Measurements from ENCODE around the gene PHIP. TPM values are rescaled to one million over a fixed set of nuclear protein-coding genes. Genes with fewer than 3 reads are reported as not detected.

PHIP gene
- total and polyA plus RNA-seq, 2 donors (not counting 3 experiments of a cell fraction or from before 2014, with no cell fraction given): 3.5 to 28.4 TPM

DNA sequence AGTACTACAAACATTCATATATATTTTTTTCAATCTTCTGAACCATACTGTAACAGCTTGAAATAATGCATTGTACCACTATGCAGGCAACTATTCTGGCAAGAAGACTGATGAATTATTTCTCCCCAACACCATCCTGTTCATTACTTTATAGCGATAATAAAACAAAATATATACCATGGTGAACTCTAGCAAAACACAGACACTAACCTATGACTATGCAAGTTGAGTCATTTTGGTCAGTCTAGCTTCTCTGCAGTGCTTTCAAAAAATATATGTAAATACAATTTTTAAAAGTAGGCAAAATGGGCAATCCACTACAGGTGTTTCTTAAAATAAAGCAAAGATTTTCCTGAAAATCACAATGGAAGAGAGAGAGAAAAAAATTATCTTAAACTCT lies 20.3 kb downstream of the PHIP start:
- Histone ChIP-seq H3K27me3 (ENCODE audit: control insufficient read depth in 2 of 2, insufficient read depth in 2 of 2, low read length in 2 of 2) (no peaks in the 10 kb centered on the region), H3K4me3 (replicated peaks in 1 of 3; ENCODE audit: insufficient read depth in 1 of 3, low read depth in 1 of 3, low read length in 3 of 3) (no peak overlapping the region), H4K20me1 (replicated peaks; ENCODE audit: control insufficient read depth, extremely low read depth, insufficient read depth, low read length) (no peaks in the 10 kb centered on the region), H3K27ac (ENCODE audit: insufficient read depth, low read depth, low read length) (no peak overlapping the region), H3K36me3 (ENCODE audit: control insufficient read depth in 2 of 2, extremely low read depth in 1 of 2, insufficient read depth in 2 of 2, low read length in 2 of 2) (peaks cover 4 to 18% of the 10 kb centered on the region in 2 experiments), H3K9me1 (replicated peaks; ENCODE audit: control insufficient read depth, extremely low read depth, insufficient read depth, low read length) (no peaks in the 10 kb centered on the region), H2AFZ (ENCODE audit: low read depth, low read length) (no peak overlapping the region), H3K9ac (replicated peaks; ENCODE audit: extremely low read depth, insufficient read depth, low read length) (no peak overlapping the region), H3K4me2 (ENCODE audit: insufficient read depth, low read length) (no peak overlapping the region), H3K4me1 (ENCODE audit: control insufficient read depth, extremely low read depth, insufficient read depth, low read length) (no peaks in the 10 kb centered on the region), H3K9me3 (replicated peaks; ENCODE audit: control insufficient read depth, insufficient read depth, low read length) (no peaks in the 10 kb centered on the region), H3K79me2 (ENCODE audit: control insufficient read depth, insufficient read depth, low read length) (peaks cover 16% of the 10 kb centered on the region)
- ChIA-PET CTCF (interaction anchor here (1.2 kb wide), 1 partner anchor 9 kb away, joined by 4 read pairs; no protein-coding TSS in a partner anchor), POLR2A (no interaction called here)
- BruUV-seq (replicated peaks): no TSS peak
- no peak for FAIRE-seq
- no peak for DNase-seq (ENCODE audit: low read depth, low spot score)
- TF ChIP-seq, protein P1, sequence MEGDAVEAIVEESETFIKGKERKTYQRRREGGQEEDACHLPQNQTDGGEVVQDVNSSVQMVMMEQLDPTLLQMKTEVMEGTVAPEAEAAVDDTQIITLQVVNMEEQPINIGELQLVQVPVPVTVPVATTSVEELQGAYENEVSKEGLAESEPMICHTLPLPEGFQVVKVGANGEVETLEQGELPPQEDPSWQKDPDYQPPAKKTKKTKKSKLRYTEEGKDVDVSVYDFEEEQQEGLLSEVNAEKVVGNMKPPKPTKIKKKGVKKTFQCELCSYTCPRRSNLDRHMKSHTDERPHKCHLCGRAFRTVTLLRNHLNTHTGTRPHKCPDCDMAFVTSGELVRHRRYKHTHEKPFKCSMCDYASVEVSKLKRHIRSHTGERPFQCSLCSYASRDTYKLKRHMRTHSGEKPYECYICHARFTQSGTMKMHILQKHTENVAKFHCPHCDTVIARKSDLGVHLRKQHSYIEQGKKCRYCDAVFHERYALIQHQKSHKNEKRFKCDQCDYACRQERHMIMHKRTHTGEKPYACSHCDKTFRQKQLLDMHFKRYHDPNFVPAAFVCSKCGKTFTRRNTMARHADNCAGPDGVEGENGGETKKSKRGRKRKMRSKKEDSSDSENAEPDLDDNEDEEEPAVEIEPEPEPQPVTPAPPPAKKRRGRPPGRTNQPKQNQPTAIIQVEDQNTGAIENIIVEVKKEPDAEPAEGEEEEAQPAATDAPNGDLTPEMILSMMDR (IDR thresholded peaks at IDR 0.05; ENCODE audit: extremely low read depth in 1 of 2, insufficient read depth in 1 of 2, low read depth in 1 of 2, low read length in 2 of 2): no peak
- TF ChIP-seq, protein P2, sequence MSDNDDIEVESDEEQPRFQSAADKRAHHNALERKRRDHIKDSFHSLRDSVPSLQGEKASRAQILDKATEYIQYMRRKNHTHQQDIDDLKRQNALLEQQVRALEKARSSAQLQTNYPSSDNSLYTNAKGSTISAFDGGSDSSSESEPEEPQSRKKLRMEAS (IDR thresholded peaks at IDR 0.05; ENCODE audit: insufficient read depth, insufficient read length): no peak
- TF ChIP-seq POLR2AphosphoS5 (IDR thresholded peaks at IDR 0.05; ENCODE audit: insufficient read depth, low read depth, low read length) (no peak), POLR2A (IDR thresholded peaks at IDR 0.05; ENCODE audit: low read depth, low read length) (no peak), GATA2 (IDR thresholded peaks at IDR 0.05; ENCODE audit: insufficient read depth, insufficient read length, low read depth, low read length) (no peak), JUN (IDR thresholded peaks at IDR 0.05; ENCODE audit: borderline replicate concordance, insufficient read depth, insufficient read length, low read depth) (no peak), MYC (IDR thresholded peaks at IDR 0.05; ENCODE audit: low read depth, low read length) (no peak), FOS (IDR thresholded peaks at IDR 0.05; ENCODE audit: borderline replicate concordance, insufficient read depth, low read length) (no peak), EZH2 (IDR thresholded peaks at IDR 0.05; ENCODE audit: borderline replicate concordance, low read depth, low read length, severe bottlenecking) (no peak)
- intact Hi-C loops (cut with micrococcal nuclease): no loop called here
- dilution Hi-C loops (cut with MboI; ENCODE audit: extremely low pct_ligation_motif_present, low sequenced_read_pairs): no loop called here

Measured in endothelial cell of umbilical vein (primary cell).